ENCODE results near the gene CYTH1. TPM values are rescaled to one million over a fixed set of nuclear protein-coding genes. Genes with fewer than 3 reads are reported as not detected.
A peak's percentile ranks its signal among the peaks of the same experiment; 100 is the strongest.

Gene CYTH1
- total and polyA plus RNA-seq, 2 donors (not counting 1 experiment from before 2014, with no cell fraction given): 255 to 353 TPM

DNA sequence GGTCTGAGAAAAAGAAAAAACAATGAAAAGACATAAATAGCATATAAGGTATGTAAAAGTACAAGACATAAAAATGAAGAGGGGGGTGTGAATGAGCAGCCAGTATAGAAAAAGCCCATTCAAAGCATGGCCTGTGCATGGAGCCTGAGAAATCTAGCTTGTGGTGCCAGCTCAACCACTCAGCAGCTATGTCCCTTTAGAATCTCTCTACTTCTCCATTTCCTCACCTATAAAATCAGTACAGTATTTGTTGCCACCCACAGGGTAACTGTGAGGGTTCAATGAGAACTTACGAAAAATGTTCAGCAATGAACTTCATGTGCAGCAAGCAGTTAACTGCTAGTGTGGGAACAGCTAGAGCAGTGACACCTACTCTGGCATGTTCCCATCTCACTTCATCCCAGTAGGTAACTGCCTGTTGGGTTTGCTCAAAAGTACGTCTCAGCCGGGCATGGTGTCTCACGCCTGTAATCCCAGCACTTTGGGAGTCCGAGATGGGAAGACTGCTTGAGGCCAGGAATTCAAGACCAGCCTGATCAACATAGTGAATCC lies 15.3 kb downstream of the CYTH1 start:
- Histone ChIP-seq H3K27me3 (replicated peaks in 1 of 4; ENCODE audit: control extremely low read depth in 1 of 4, control insufficient read depth in 3 of 4, insufficient read depth in 4 of 4, low read length in 3 of 4) (no peaks in the 10 kb centered on the region), H3K9me3 (ENCODE audit: control extremely low read depth in 1 of 3, control insufficient read depth in 2 of 3, insufficient read depth in 1 of 3, low read length in 2 of 3) (no peaks in the 10 kb centered on the region), H3K27ac (ENCODE audit: low read length in 2 of 2) (peak overlapping the region; percentile 25 to 70), H4K20me1 (ENCODE audit: control insufficient read depth, insufficient read depth, low read length, poor library complexity, severe bottlenecking) (peaks cover 38% of the 10 kb centered on the region), H3K79me2 (ENCODE audit: control insufficient read depth, insufficient read depth, low read length) (peaks cover 100% of the 10 kb centered on the region), H2AFZ (ENCODE audit: insufficient read depth, low read depth, low read length, poor library complexity, severe bottlenecking) (no peak overlapping the region), H3K4me3 (ENCODE audit: control extremely low read depth in 1 of 5, extremely low read depth in 1 of 5, insufficient read depth in 1 of 5, low read depth in 2 of 5, low read length in 4 of 5) (no peak overlapping the region), H3K4me2 (replicated peaks; ENCODE audit: low read depth, low read length, poor library complexity, severe bottlenecking) (peak overlapping the region; percentile 47), H3K4me1 (ENCODE audit: control insufficient read depth in 2 of 2, insufficient read depth in 2 of 2, low read length in 2 of 2) (peaks cover 75 to 86% of the 10 kb centered on the region in 2 donors), H3K36me3 (replicated peaks in 1 of 2; ENCODE audit: control extremely low read depth in 1 of 2, control insufficient read depth in 1 of 2, extremely low read depth in 1 of 2, insufficient read depth in 2 of 2, low read length in 1 of 2) (peaks cover 0 to 9% of the 10 kb centered on the region in 2 experiments), H3K9ac (ENCODE audit: low read length) (no peak overlapping the region)
- POLR2A ChIA-PET: interaction anchor here (0.7 kb wide), 1 partner anchor 8 kb away, joined by 3 read pairs; no protein-coding TSS in a partner anchor
- CTCF ChIA-PET: interaction anchor here (0.6 to 6.9 kb wide), 4 partner anchors 10 to 51 kb away, joined by 4 to 46 read pairs (median 6); no protein-coding TSS in a partner anchor
- peak; percentile 55 for ATAC-seq (ENCODE audit: low read depth)
- TF ChIP-seq EZH2 (IDR thresholded peaks at IDR 0.05; ENCODE audit: borderline replicate concordance, insufficient read depth, low read depth, low read length, poor library complexity, severe bottlenecking): no peak
- TF ChIP-seq, protein P1, sequence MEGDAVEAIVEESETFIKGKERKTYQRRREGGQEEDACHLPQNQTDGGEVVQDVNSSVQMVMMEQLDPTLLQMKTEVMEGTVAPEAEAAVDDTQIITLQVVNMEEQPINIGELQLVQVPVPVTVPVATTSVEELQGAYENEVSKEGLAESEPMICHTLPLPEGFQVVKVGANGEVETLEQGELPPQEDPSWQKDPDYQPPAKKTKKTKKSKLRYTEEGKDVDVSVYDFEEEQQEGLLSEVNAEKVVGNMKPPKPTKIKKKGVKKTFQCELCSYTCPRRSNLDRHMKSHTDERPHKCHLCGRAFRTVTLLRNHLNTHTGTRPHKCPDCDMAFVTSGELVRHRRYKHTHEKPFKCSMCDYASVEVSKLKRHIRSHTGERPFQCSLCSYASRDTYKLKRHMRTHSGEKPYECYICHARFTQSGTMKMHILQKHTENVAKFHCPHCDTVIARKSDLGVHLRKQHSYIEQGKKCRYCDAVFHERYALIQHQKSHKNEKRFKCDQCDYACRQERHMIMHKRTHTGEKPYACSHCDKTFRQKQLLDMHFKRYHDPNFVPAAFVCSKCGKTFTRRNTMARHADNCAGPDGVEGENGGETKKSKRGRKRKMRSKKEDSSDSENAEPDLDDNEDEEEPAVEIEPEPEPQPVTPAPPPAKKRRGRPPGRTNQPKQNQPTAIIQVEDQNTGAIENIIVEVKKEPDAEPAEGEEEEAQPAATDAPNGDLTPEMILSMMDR (IDR thresholded peaks at IDR 0.05): no peak
- intact Hi-C loops (cut with micrococcal nuclease): no loop called here
- no peak overlapping the region for H3K27ac Mint-ChIP-seq
- 84% methylated on average over 5 of the region's 5 CpGs for WGBS (ENCODE audit: insufficient coverage)
- H3K27me3 Mint-ChIP-seq: no peaks in the 10 kb centered on the region
- H3K4me1 Mint-ChIP-seq: peaks cover 40% of the 10 kb centered on the region
- no peaks in the 10 kb centered on the region for H3K9me3 Mint-ChIP-seq (ENCODE audit: insufficient read depth)
- peak; percentile 46 for DNase-seq
- no peak overlapping the region for H3K4me3 Mint-ChIP-seq

DNA sequence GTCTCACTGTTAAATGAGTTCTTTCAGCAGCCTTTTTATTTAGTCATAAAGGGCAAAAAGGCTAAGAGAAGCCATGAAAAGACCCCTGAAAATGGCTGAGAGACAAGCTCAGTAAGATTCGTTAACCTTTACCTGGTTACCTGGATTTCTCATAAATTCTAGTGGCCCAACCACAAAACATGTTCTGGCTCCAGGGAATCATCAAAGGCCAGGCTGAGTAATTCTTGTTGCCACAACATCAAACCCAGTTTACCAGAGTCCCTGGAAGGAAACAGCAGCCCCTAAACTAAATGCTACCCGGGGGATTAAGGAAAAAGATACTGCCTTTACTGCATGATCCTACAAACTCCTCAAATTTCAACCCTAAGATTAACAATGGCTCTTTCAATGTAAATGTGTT lies 15.8 kb downstream of the CYTH1 start:
- peaks cover 100% of the 10 kb centered on the region for H3K79me2 ChIP-seq (ENCODE audit: control insufficient read depth, insufficient read depth, low read length)
- ChIA-PET CTCF (interaction anchor here (0.6 to 6.9 kb wide), 4 partner anchors 9 to 50 kb away, joined by 4 to 46 read pairs (median 6); no protein-coding TSS in a partner anchor), POLR2A (interaction anchor here (0.6 to 0.7 kb wide), 2 partner anchors 8 to 9 kb away, joined by 3 read pairs; no protein-coding TSS in a partner anchor)
- H3K27ac ChIP-seq (ENCODE audit: low read length in 2 of 2): peak overlapping the region in 1 of 2 donors; percentile 70
- 100% methylated on average over 1 of the region's 2 CpGs for WGBS (ENCODE audit: insufficient coverage)
- Mint-ChIP-seq H3K27me3 (no peaks in the 10 kb centered on the region), H3K27ac (no peak overlapping the region), H3K9me3 (ENCODE audit: insufficient read depth) (no peaks in the 10 kb centered on the region), H3K4me1 (peaks cover 41% of the 10 kb centered on the region), H3K4me3 (no peak overlapping the region)
- peak overlapping the region; percentile 47 for H3K4me2 ChIP-seq (replicated peaks; ENCODE audit: low read depth, low read length, poor library complexity, severe bottlenecking)
- no peaks in the 10 kb centered on the region for H3K27me3 ChIP-seq (replicated peaks in 1 of 4; ENCODE audit: control extremely low read depth in 1 of 4, control insufficient read depth in 3 of 4, insufficient read depth in 4 of 4, low read length in 3 of 4)
- no peak overlapping the region for H3K9ac ChIP-seq (ENCODE audit: low read length)
- H2AFZ ChIP-seq (ENCODE audit: insufficient read depth, low read depth, low read length, poor library complexity, severe bottlenecking): no peak overlapping the region
- intact Hi-C loops (cut with micrococcal nuclease): no loop called here
- H3K4me3 ChIP-seq (ENCODE audit: control extremely low read depth in 1 of 5, extremely low read depth in 1 of 5, insufficient read depth in 1 of 5, low read depth in 2 of 5, low read length in 4 of 5): no peak overlapping the region
- DNase-seq (no peak), ATAC-seq (ENCODE audit: low read depth) (no peak)
- TF ChIP-seq, protein P1 (IDR thresholded peaks at IDR 0.05): no peak
- no peak for TF ChIP-seq EZH2 (IDR thresholded peaks at IDR 0.05; ENCODE audit: borderline replicate concordance, insufficient read depth, low read depth, low read length, poor library complexity, severe bottlenecking)
- peaks cover 0 to 9% of the 10 kb centered on the region in 2 experiments for H3K36me3 ChIP-seq (replicated peaks in 1 of 2; ENCODE audit: control extremely low read depth in 1 of 2, control insufficient read depth in 1 of 2, extremely low read depth in 1 of 2, insufficient read depth in 2 of 2, low read length in 1 of 2)
- peaks cover 74 to 86% of the 10 kb centered on the region in 2 donors for H3K4me1 ChIP-seq (ENCODE audit: control insufficient read depth in 2 of 2, insufficient read depth in 2 of 2, low read length in 2 of 2)
- H4K20me1 ChIP-seq (ENCODE audit: control insufficient read depth, insufficient read depth, low read length, poor library complexity, severe bottlenecking): peaks cover 38% of the 10 kb centered on the region
- H3K9me3 ChIP-seq (ENCODE audit: control extremely low read depth in 1 of 3, control insufficient read depth in 2 of 3, insufficient read depth in 1 of 3, low read length in 2 of 3): peaks cover 0 to 1% (median 0%) of the 10 kb centered on the region in 3 donors

Measured in B cell (primary cell).